Activated CD8-positive, alpha-beta T cell treated with anti-CD3 and anti-CD28 coated beads, Interleukin-2, amount 10 ng/mL, durations not matched to agents 7 days and 5 days (primary cell): ENCODE results near the gene STAB2. TPM values are rescaled to one million over a fixed set of nuclear protein-coding genes. Genes with fewer than 3 reads are reported as not detected.

Experiments used
- ATAC-seq: fragments of 150-1000 bp; cut with Tn5 transposase; one replicate; pipeline ENCODE4 v1.10.0; 2021; ENCODE audit warnings: moderate library complexity
- CTCF ChIA-PET: fragments of 350-600 bp; sonication (Branson Sonifier 250); formaldehyde crosslinking; loops from one replicate; lab custom pipeline; 2021; ENCODE audit warnings: antibody characterized with exemption; lab: Charles Lee
- POLR2A ChIA-PET: fragments of 350-600 bp; sonication (Branson Sonifier 250); formaldehyde crosslinking; loops from one replicate; lab custom pipeline; 2021; ENCODE audit warnings: antibody characterized with exemption; lab: Charles Lee
- DNase-seq: peaks from one replicate; pipeline ENCODE4 v3.0.0-alpha.2; 2020
- H3K27ac Mint-ChIP-seq: one replicate; pipeline ENCODE4 v1.8.0; 2021; ENCODE audit warnings: mild to moderate bottlenecking, mixed read lengths
- H3K27me3 Mint-ChIP-seq: one replicate; pipeline ENCODE4 v1.8.0; 2021; ENCODE audit warnings: low read depth, mixed read lengths
- H3K36me3 Mint-ChIP-seq: one replicate; pipeline ENCODE4 v1.8.0; 2021; ENCODE audit warnings: low read depth, mixed read lengths
- H3K4me1 Mint-ChIP-seq: one replicate; pipeline ENCODE4 v1.8.0; 2021; ENCODE audit warnings: low read depth, mixed read lengths
- H3K4me3 Mint-ChIP-seq: one replicate; pipeline ENCODE4 v1.8.0; 2021; ENCODE audit warnings: mild to moderate bottlenecking, mixed read lengths
- H3K9me3 Mint-ChIP-seq: one replicate; pipeline ENCODE4 v1.8.0; 2022; ENCODE audit warnings: mixed read lengths; ENCODE audit not compliant: insufficient read depth
- total RNA-seq, 2 experiments: library from RNA; stranded (reverse); gene quantifications; one replicate each; pipeline ENCODE4 v1.2.3, GENCODE V29; 2021

STAB2 gene
- total RNA-seq, 2 experiments from 2014 or later, result not detected

- H3K4me1 Mint-ChIP-seq, result peaks cover 10% of the 10 kb centered on the region
- H3K4me3 Mint-ChIP-seq, result no peak overlapping the region
- H3K9me3 Mint-ChIP-seq, result no peaks in the 10 kb centered on the region
- ATAC-seq, result no peak
- ChIA-PET CTCF (no interaction called here), POLR2A (no interaction called here)
- H3K27ac Mint-ChIP-seq, result no peak overlapping the region
- peaks cover 4% of the 10 kb centered on the region for H3K27me3 Mint-ChIP-seq
- no peaks in the 10 kb centered on the region for H3K36me3 Mint-ChIP-seq
- no peak for DNase-seq
These were observed 69.2 kb downstream of the STAB2 start for GRCh38 chr12:103656291-103656690.

DNA sequence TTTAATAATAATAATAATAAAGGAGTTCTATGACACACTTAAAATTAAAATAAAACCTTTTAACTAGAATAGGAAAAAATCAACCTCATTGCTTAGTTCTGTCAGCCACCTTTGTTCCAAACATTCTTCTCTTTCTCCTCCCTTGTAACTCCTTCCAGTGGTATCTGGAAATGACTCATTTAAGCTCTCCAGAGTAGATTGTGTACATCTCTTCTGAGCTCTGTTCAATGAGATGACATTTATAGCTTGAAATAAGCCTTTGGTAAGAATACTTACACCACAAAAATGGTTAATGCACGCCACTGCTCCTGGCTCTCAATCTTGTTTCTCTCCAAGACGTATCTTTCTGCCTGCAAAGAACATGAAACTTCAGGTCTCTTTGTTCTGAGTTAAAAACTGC, 70.3 kb downstream of the STAB2 start:
- Mint-ChIP-seq H3K9me3 (no peaks in the 10 kb centered on the region), H3K36me3 (no peaks in the 10 kb centered on the region), H3K27ac (no peak overlapping the region), H3K4me3 (no peak overlapping the region), H3K4me1 (peaks cover 10% of the 10 kb centered on the region), H3K27me3 (peaks cover 4% of the 10 kb centered on the region)
- ChIA-PET CTCF (no interaction called here), POLR2A (no interaction called here)
- DNase-seq, result no peak
- no peak for ATAC-seq

DNA sequence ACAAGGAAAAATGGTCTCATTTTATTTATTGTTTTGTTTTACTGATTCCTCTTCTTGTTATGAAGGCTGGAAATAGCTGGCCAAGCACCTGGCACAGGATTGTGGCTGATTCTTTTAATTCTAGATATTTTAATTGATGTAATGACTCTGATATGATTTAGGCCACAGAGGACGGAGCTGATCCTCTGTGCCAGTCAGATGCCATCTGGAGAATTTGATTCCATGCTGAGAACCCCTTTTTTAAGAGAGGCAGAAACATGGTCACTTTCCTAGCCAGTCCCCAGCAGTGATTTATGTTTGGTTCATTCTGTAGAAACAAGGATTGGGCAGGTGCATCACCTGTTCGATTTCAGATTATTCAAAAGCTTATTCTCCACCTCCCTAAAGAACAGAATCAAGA, 77.6 kb downstream of the STAB2 start:
- CTCF ChIA-PET, result interaction anchor here (0.7 to 1.2 kb wide), 2 partner anchors 12 to 31 kb away, joined by 3 read pairs; no protein-coding TSS in a partner anchor
- ATAC-seq (no peak), DNase-seq (no peak)
- Mint-ChIP-seq H3K27ac (no peak overlapping the region), H3K36me3 (no peaks in the 10 kb centered on the region), H3K9me3 (no peaks in the 10 kb centered on the region), H3K4me1 (no peaks in the 10 kb centered on the region), H3K4me3 (no peak overlapping the region), H3K27me3 (peaks cover 8% of the 10 kb centered on the region)
- POLR2A ChIA-PET, result no interaction called here

DNA sequence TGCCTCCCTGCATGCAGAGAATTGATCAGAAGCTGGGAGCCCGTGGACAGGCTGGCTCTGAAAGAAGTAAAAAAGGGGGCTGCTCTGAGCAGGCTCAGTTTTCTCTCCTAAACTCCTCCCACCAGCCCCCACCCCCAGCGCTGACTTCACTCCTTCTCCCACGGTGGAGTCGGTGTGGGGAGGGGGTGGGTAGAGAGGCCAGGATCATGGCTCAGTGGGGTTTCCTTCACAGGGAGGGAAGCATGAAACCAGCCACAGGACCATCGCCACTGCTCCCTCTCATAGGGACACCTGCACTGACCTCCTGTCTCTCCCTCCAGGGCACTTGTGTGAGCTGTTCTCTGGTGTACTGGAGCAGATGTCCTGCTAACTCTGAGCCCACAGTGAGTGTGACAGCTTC, 78.9 kb downstream of the STAB2 start:
- CTCF ChIA-PET, result no interaction called here
- H3K27me3 Mint-ChIP-seq, result peaks cover 7% of the 10 kb centered on the region

DNA sequence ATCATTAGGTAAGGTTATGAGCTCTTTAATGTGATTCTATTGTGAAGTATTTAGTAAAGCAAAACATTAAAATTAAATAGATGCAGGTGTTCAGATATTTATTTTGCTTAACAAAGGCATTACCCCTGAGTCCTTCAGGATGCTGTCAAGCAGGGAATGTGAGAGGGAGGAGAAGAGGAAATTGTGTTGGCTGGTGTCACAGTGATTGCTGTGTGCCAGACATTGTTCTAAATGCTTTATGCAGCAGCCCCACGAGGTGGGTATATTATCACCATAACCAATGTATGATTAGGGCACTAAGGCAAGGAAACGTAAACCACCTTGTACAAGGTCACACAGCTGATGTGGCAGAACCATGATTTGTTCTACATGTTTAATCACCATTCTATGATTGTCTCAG, 80.1 kb downstream of the STAB2 start:
- H3K27ac Mint-ChIP-seq, result no peak overlapping the region
- H3K9me3 Mint-ChIP-seq, result no peaks in the 10 kb centered on the region
- ChIA-PET POLR2A (no interaction called here), CTCF (no interaction called here)
- peaks cover 7% of the 10 kb centered on the region for H3K27me3 Mint-ChIP-seq
- no peak overlapping the region for H3K4me3 Mint-ChIP-seq
- no peaks in the 10 kb centered on the region for H3K36me3 Mint-ChIP-seq
- DNase-seq, result no peak
- no peak for ATAC-seq
- no peaks in the 10 kb centered on the region for H3K4me1 Mint-ChIP-seq

More for the DNA sequence above, 78.9 kb downstream of the STAB2 start:
- DNase-seq (no peak), ATAC-seq (no peak)
- Mint-ChIP-seq H3K36me3 (no peaks in the 10 kb centered on the region), H3K9me3 (no peaks in the 10 kb centered on the region), H3K27ac (no peak overlapping the region), H3K4me3 (no peak overlapping the region), H3K4me1 (no peaks in the 10 kb centered on the region)
- POLR2A ChIA-PET, result no interaction called here

DNA sequence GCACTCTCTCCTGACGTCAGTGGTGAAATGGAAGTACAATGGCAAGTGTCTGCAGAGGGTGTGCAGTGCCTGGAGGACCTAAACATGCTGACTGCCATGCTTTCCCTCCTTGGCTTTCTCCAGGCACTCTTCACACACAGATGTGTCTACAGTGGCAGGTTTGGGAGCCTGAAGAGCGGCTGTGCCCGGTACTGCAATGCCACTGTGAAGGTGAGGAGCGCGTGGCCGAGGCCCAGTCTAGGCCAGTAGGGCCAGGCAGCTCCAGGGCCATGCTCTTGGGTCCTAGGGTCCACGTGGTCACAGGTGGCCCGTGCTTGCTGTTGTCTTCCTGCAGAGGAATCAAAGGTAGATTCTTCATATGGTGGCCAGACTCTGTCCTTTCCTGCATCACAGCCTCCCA, 81.4 kb downstream of the STAB2 start:
- POLR2A ChIA-PET, result no interaction called here
- CTCF ChIA-PET, result no interaction called here
- Mint-ChIP-seq H3K36me3 (no peaks in the 10 kb centered on the region), H3K4me1 (no peaks in the 10 kb centered on the region), H3K27ac (no peak overlapping the region), H3K9me3 (no peaks in the 10 kb centered on the region), H3K4me3 (no peak overlapping the region), H3K27me3 (peaks cover 7% of the 10 kb centered on the region)
- DNase-seq (no peak), ATAC-seq (no peak)

DNA sequence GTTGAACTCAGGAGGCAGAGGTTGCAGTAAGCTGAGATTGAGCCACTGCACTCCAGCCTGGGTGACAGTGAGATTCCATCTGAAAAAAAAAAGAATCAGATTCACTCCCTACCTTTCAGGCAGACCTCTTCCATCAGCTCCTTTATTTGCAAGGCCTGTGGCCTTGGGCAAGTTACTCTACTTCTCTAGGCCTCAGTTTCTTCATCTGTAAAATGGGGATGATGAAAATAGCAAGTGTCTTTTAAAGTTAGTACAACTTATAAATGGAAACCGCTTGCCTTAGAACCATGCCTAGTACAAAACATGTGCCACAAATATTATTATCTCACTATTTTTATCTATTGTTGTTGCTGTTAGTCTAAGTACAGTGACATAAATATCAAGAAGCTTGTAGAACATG, 84.3 kb downstream of the STAB2 start:
- ChIA-PET CTCF (interaction anchor here (1.2 kb wide), 1 partner anchor 39 kb away, joined by 3 read pairs; no protein-coding TSS in a partner anchor), POLR2A (no interaction called here)
- Mint-ChIP-seq H3K27me3 (peaks cover 3% of the 10 kb centered on the region), H3K4me3 (no peak overlapping the region), H3K27ac (no peak overlapping the region), H3K4me1 (no peaks in the 10 kb centered on the region), H3K36me3 (no peaks in the 10 kb centered on the region), H3K9me3 (no peaks in the 10 kb centered on the region)
- DNase-seq (no peak), ATAC-seq (no peak)

DNA sequence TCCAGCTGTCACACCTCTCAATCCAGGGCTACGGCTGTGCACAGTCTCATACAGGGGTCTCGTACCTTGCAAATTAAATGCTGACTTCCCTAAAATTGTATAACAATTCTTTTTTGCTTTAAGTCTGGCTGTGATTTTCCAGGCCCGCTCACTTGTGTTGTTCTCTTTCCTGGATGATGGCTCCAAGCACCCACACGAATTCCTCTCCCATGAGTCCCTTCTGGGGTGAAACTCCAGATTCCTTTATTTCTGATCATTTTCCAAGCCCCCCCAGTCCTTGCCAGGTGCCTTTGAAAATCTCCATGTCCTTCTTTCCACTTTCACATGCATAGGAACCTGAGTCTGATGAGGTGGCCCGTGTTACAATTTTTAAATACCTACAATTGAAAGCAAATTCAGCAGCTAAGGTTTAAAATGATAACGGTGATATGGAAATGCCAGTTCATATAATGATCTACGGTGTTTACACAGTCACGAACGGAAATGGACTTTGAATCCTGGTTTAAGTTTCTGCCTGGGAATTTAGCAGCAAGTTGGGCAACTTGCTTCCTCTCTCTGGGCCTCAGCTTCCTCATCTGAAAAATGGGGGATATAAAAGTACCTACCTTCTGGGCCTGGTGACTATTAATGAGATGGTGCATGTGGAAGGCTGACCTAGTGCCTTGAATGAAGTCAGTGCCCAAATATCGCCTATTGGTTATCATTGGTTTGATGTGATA, 85.5 kb downstream of the STAB2 start:
- Mint-ChIP-seq H3K27ac (no peak overlapping the region), H3K4me3 (no peak overlapping the region), H3K4me1 (no peaks in the 10 kb centered on the region), H3K27me3 (no peaks in the 10 kb centered on the region), H3K9me3 (no peaks in the 10 kb centered on the region), H3K36me3 (no peaks in the 10 kb centered on the region)
- ATAC-seq (no peak), DNase-seq (no peak)
- CTCF ChIA-PET, result no interaction called here
- POLR2A ChIA-PET, result no interaction called here

GRCh38 chr12:103673487-103673886, 86.4 kb downstream of the STAB2 start:
- Mint-ChIP-seq H3K27ac (no peak overlapping the region), H3K27me3 (no peaks in the 10 kb centered on the region), H3K36me3 (no peaks in the 10 kb centered on the region), H3K9me3 (no peaks in the 10 kb centered on the region), H3K4me1 (no peaks in the 10 kb centered on the region), H3K4me3 (no peak overlapping the region)
- ChIA-PET POLR2A (no interaction called here), CTCF (no interaction called here)
- no peak for DNase-seq
- no peak for ATAC-seq

GRCh38 chr12:103673891-103674375, 86.9 kb downstream of the STAB2 start:
- ChIA-PET POLR2A (no interaction called here), CTCF (no interaction called here)
- no peak for ATAC-seq
- no peaks in the 10 kb centered on the region for H3K9me3 Mint-ChIP-seq
- no peaks in the 10 kb centered on the region for H3K4me1 Mint-ChIP-seq
- no peak for DNase-seq
- H3K36me3 Mint-ChIP-seq, result no peaks in the 10 kb centered on the region
- no peaks in the 10 kb centered on the region for H3K27me3 Mint-ChIP-seq
- H3K27ac Mint-ChIP-seq, result no peak overlapping the region
- no peak overlapping the region for H3K4me3 Mint-ChIP-seq

DNA sequence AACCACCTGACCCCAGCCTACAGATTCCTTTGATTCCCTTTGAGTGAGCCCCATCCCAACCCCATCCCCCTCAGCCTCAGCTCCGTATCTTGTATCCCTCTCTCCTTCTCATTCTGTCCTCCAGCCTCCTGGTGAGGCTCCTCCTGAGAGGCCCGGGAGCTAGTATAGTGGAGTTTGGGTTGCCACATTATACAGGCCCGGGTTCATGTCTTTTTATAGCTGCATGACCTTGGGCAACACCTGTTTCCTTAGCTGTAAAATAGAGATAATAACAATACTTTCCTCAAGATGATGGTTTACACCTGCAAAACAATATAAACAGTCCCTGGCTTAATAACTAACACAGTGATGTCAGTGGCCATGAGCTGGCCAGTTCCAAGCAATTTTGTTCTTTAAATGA, 89.8 kb downstream of the STAB2 start:
- H3K27ac Mint-ChIP-seq, result no peak overlapping the region
- H3K9me3 Mint-ChIP-seq, result no peaks in the 10 kb centered on the region
- H3K36me3 Mint-ChIP-seq, result no peaks in the 10 kb centered on the region
- H3K4me3 Mint-ChIP-seq, result no peak overlapping the region
- peaks cover 4% of the 10 kb centered on the region for H3K27me3 Mint-ChIP-seq
- ChIA-PET POLR2A (no interaction called here), CTCF (no interaction called here)
- H3K4me1 Mint-ChIP-seq, result no peaks in the 10 kb centered on the region
- ATAC-seq, result no peak
- no peak for DNase-seq

- ATAC-seq (no peak), DNase-seq (no peak)
- H3K4me1 Mint-ChIP-seq, result no peaks in the 10 kb centered on the region
- CTCF ChIA-PET, result no interaction called here
- no peaks in the 10 kb centered on the region for H3K9me3 Mint-ChIP-seq
- no peak overlapping the region for H3K27ac Mint-ChIP-seq
- POLR2A ChIA-PET, result no interaction called here
- H3K36me3 Mint-ChIP-seq, result no peaks in the 10 kb centered on the region
- H3K27me3 Mint-ChIP-seq, result peaks cover 4% of the 10 kb centered on the region
- no peak overlapping the region for H3K4me3 Mint-ChIP-seq
These were observed 90.3 kb downstream of the STAB2 start for GRCh38 chr12:103677341-103677740.
